ENCODE data around the gene ZNFX1.

GRCh38 chr20:49297605-49298530, 20.0 kb upstream of the ZNFX1 start:
- TF ChIP-seq CTCF (IDR thresholded peaks at IDR 0.05; ENCODE audit: borderline replicate concordance, extremely low read depth, low read length, poor library complexity, severe bottlenecking) (no peak), EZH2 (IDR thresholded peaks at IDR 0.05; ENCODE audit: borderline replicate concordance, low read depth, low read length, severe bottlenecking) (no peak)
